NCI-H2171 (cell line): Measurements from ENCODE around the gene SLC16A5.
"Not testable (repeated sequence)": the region's sequence is repeated elsewhere in the genome, so short reads cannot be mapped to it uniquely, and the experiment has no call there.

Source experiments
- DNase-seq: peaks from one replicate; lab custom pipeline; 2025; lab: John Stamatoyannopoulos, UW

SLC16A5 gene, protein sequence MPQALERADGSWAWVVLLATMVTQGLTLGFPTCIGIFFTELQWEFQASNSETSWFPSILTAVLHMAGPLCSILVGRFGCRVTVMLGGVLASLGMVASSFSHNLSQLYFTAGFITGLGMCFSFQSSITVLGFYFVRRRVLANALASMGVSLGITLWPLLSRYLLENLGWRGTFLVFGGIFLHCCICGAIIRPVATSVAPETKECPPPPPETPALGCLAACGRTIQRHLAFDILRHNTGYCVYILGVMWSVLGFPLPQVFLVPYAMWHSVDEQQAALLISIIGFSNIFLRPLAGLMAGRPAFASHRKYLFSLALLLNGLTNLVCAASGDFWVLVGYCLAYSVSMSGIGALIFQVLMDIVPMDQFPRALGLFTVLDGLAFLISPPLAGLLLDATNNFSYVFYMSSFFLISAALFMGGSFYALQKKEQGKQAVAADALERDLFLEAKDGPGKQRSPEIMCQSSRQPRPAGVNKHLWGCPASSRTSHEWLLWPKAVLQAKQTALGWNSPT

DNA sequence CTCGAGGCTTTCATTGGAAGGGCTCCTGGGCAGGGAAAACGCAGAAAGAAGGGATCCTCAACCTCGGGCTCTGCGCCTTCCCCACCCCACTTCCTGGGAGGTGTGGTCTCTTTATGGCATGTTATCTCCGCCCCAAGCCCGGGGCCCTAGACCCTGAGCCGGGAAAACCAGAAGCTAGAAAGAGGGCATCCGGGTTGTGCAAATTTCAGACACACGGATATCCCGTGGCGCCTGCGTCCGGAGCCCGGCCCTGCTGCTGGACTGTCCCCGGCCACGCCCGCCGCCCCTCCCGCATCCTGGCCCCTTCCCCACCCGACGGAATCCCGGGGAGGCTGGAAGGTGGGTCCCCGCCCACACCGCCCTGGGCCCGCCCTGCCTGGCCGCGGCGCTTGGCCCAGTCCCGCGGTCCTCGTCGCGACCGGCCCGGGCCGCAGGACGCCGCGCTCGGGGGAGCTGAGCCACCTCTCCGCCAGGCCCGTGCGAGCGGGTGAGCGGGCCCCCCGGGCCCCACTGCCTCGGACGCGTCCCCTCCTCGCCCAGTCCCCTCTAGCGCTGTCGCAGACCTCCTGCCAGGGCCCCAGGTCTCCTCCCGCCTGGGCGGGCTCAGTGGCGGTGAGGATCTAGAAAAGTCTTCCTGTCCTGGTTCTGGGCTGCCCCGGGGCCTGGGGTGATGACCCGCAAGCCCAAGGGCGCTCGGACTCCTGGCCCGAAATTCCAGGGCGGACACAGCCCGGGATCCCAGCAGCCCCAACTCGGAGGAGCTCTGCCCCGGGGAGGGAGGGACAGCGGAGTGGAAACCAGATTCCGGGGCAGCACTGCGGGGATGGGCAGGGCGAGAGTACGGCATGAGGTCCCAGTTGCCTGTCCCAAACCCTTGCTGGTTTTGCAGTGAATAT is at the start of gene SLC16A5:
SLC16A5 (plus strand) TSS at position 397 of the 896 bp plus-strand sequence. CDS start 5,683 bp downstream, outside the sequence.
- DNase-seq = no peak

DNA sequence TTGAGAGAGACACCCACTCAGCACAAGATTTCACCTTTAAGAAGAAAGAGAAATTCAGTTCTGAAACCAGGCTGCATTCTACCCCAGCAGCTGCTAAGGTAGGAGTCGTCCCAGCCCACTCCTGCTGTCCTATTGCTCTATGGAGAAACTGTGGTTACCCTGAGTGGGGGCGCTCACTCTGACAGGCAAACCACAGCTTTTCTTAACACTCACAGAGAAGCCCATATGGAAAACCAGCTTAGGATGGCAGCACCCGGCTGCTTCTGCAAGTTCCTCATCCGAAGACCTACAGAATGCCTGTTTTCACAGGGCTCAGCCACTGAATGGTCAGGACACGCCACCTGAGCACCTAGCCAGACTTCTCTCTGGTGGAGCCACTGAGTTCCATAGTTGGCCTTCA is 48.5 kb upstream of the SLC16A5 start:
- DNase-seq = no peak

DNA sequence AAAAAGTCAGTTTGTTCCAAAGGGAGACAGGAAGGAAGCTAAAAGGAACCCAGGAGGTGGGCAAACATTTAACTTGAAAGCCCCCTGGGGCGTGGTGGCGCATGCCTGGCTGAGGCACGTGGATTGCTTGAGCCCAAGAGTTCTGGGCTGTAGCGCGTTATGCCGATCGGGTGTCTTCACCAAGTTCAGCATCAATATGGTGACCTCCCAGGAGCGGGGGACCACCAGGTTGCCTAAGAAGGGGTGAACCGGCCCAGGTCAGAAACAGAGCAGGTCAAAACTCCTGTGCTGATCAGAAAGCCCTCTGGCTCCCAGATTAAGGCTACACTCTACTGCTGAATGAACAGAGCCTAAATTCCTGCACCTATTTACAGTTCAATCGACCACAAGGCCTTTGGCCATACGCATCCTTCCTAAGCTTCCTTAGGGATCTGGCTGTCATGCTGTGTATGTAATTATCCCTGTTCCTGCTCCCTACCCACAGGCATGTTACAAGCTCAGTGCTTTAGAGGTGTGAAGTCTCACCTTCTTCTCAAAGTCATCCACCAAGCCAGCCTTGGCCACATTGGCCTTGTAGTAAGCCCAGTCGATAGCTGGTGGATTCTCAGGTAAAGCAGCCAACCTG is 46.0 kb upstream of the SLC16A5 start:
- DNase-seq = no peak

DNA sequence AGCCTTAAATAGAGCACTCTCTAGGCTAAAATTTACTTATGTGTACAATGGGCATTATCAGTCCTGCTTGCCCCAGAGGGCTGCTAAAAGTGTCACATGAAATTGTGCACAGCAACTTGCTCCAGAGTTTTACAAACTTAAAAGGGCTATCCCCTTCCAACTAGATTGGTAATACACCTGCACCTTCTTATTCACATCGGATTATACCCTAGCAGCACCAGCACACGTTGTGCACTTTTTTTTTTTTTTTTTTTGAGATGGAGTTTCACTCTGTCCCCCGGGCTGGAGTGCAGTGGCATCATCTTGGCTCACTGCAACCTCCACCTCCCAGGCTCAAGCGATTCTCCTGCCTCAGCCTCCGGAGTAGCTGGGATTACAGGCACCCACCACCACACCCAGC is 44.0 kb upstream of the SLC16A5 start:
- not testable (repeated sequence) for DNase-seq

DNA sequence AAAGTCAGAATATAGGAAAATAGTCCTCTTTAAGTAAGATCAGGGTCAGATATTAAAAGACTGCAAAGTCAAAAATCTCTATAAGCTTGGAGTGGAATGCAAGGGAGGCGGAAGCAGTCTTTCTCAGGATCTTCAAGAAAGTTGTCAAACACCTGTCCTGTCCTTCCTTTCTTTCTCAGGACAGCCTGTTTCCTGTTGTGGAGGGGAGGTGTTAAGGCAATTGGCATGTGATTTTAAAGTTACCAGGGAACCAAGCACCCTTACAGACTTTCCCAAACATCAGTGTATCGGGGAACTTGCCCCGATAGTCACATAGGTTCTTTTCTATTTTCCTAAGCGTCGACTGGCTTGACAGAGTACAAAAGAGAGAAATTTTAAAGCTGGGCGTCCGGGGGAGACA is 43.0 kb upstream of the SLC16A5 start:
- DNase-seq = no peak

DNA sequence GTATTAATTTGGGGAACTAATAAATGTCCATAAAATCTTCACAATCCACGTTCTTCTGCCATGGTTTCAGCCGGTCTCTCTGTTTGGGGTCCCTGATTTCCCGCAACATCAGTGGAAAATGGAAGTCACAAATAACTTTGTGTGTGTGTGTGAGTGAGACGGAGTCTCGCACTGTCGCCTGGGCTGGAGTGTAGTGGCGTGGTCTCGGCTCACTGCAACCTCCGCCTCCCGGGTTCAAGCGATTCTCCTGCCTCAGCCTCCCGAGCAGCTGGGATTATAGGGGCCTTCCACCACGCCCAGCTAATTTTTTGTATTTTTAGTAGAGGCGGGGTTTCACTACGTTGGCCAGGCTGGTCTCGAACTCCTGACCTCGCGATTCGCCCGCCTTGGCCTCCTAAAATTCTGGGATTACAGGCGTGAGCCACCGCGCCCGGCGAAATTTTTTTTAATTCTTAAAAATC is 41.8 kb upstream of the SLC16A5 start:
- DNase-seq = not testable (repeated sequence)

DNA sequence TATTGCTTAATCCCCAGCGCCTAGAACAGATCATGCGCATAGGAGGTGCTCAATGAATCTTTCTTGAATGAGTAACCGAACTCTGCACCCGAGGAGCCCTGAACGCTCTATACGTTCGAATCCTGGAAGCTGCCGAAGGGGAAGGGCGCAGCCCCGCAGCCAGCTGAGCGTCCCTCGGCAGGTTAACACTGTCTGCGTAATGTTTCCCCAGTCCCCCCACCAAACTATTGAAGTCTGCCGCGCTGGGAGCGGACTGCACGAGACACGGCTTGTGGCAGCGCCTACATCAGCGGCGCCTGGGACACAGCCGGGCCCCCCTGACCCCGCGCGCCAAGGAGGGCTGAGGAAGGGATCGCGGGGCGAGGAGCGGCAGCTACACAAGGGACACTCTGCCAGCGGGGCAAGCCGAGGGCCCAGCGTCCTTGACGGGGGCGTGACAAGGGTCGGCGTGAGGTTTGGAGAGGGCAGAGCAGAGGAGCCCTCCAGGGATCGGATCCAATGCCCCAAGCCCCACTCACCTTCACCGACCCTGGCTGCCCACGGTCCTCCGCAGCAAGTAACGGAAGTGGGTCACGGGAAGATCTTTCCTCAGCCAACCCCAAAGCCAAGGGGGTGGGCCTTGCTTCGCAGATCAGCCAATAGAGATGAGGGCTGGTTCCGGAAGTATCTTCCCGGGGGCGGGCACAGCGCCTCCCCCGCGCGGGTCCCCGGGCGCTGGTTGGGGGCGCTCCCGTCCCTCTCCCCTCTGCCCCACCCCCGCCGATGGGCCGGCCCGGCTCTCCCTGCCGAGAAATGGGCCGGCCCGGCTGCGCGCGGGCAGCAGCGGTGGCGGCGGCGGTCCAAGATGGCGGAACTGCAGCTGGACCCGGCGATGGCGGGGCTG is 41.1 kb upstream of the SLC16A5 start, which contains the start of the genes ATP5PD and KCTD2:
ATP5PD (minus strand) TSS at position 563 of the 883 bp plus-strand sequence. CDS start 4,319 bp downstream, outside the sequence.
KCTD2 (plus strand) TSS at position 819 of the 883 bp plus-strand sequence; CDS start at position 845, 26 bp downstream.
- peak; percentile 94 for DNase-seq

DNA sequence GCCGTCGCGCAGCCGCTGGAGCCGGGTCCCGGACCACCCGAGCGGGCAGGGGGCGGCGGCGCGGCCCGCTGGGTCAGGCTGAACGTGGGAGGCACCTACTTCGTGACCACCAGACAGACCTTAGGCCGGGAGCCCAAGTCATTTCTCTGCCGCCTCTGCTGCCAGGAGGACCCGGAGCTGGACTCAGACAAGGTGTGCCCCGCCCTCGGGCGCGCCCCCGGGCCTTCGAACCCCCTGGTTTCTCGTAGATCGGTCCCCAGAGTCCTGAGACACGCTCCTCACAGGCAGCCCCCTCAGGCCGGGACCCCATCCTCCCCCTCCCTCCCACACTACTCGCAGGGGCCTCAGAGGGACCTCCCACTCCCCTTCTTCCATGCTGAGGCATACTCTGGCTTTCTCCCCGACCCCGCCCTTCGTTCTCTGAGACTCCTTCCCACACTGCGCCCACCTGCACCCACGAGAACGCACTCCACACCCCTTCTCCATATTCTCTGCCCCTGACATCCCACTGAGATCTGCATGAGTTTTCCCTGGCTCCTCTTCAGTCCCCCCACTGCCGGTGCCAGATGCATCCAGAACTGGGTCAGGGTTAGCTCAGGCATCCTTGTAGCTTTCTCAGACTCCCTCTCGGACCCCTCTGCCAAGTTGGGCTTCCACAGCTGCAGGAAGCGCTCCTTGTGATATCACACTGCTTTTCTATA is 40.2 kb upstream of the SLC16A5 start:
- no peak for DNase-seq

DNA sequence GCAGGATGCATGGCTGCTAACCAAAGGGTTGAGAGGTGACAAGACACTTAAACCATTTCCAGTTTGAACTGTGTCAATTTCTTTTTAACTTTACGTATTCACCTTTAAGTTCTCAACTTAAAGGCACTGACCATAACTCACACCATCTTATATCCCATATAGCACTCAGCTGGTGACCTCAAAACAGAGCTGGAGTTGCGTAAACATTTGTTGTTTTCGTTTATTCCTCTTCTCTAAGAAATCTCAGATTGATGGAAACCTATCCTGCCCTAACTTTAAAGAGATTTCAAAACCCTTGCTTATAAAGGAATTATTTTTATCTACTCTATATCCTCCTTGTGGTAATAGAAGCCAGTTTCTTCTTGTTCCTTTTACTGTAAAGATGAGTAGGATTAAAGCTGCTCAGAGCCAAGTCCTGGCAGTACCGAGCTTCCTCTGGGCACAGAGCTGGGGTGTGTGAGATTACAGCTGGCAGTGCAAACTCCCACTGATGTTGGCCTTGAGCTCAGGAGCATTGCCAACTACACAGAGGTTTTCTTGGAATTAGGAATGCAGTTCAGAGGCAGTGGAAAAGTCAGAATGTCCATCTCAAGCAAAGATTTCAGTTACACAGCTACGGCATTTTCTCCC is 39.4 kb upstream of the SLC16A5 start:
- DNase-seq = no peak

DNA sequence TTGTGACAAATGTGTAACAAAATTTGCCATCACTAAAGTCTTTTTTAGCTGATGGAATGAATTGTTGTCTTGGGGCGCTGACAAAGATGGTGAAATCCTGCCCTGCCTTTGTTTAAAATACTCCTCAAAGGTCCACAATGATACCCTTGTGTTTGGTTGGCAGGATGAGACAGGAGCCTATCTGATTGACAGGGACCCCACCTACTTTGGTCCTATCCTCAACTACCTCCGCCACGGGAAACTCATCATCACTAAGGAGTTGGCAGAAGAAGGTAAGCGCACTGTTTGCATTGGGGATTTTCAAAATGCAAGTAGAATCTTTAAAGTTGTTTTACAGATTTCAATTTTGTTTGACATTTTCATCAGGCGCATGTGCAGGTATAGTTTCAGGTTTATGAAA is 38.7 kb upstream of the SLC16A5 start:
- no peak for DNase-seq

DNA sequence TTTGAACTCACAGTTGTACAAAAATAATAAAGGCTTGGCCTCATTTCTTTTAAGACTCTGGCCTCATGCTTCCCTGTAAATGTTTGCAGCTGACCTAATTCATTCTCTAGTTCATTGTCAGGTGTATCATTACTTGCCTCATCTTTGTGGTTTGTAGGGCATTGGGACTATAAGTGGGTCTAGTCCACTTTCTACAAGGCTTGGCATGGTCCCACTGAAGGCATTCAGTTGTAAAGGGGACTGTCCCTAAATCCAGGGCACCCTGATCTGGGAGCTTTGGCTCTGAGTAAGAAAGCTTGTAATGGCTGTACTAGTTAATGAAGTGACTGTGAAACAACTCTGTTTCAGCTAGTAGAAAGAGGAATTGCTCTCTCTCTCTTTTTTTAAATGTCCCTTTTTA is 38.0 kb upstream of the SLC16A5 start:
- DNase-seq = no peak

DNA sequence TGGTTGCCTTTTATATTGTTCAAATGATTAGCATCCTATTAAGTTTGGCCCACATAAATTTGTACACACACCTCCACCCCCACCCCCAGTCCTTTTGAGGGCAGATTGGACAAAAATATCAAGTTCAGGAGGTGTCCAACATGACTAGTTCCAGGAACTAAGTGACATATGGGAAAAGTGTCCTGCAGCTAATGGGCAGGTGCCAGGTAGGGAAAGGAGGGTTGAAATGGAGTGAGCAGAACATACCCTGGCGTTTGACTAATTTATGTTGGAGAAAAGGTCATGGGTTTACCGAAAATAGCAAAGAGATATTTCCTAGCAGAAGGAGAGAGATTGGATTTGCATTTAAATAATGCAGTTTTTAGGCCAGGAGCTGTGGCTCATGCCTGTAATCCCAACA is 35.8 kb upstream of the SLC16A5 start:
- DNase-seq = no peak

DNA sequence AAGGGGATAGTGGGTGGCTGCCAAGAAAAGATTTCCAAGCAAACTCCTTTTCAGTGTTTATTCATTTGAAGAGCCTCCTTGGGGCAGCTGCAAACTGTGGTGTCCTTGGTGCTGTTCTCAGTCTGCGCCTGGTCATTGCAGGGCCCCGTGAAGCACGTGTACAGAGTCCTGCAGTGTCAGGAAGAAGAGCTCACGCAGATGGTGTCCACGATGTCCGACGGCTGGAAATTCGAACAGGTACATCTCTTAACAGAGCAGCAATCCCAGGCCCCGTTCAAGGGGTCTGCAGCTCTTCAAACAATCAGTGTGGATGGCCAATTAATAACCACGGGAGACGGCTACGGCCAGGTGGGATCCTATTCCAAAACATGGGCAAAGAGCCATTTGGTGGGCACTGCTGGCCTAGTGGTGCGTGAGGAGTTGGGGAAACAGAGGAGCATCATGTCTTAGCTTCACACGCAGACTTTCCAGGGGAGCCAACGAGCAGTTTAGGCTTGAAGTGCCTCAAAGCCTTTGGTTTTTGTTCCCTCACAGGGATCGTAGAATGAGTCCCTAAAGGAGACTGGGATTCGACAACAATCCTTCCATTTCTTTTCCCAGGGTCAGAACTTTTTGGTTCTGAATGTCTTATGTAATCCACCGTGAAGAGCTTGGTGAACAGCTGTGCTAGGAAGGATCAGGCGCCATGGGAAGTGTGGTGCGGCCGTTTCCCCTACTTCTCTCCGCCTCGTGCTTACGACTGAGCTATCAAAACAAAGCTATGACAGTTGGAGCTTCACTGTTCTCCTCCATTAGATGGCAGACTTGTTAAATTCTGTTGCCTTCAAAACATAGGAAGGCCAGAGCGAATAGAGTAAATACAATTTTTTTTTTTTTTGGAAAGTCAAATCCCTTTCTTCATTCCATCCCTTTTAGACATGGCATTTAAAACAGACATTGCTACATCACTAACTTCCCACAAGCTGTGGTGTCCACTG is 28.1 kb upstream of the SLC16A5 start:
- DNase-seq = peak; percentile 26

DNA sequence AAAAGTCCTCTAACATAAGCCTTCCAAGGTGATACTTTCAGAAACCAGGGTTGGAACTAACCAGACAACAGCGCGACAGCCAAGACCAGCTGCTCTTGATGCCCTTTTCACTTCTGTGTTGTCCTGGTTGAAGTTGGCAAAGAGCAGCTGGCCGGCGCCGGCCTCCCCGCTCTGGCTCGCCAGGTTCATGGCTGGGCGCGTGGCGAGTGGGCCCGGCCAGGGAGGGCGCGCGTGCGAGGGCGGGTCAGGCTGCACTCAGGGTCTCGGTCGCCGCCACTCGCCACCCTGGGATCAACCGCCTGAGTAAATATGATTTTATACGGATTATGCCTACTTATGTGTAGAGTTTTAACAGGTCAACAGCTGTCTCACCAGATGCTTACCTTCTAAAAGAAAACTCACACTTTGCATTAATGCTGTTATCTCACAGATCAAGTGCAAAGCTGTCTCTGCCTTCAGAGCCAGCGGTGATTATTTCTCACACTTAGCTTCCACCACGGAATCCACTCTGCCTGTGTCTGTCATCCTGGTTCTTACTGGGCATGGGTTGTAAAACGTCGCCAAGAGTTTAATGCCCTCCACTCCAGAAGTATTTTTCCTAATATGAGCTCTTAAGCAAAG is 27.2 kb upstream of the SLC16A5 start:
- DNase-seq = no peak

DNA sequence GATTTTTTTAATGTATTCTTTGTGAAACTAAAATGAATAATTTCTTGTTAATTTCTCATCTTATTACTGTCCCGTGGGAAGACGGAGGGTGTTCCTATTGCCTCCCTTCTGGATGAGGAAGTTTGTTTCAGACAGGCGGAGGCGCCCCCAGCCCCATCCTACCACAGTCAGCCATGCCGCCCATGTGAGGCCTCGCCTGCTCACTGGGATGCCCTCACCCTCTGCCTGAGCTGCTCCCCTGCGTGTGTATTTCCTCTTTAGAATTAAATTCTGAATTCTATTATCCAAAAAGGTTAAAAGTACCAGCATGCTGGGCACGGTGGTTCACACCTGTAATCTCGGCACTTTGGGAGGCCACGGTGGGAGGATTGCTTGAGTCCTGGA is 26.7 kb upstream of the SLC16A5 start:
- no peak for DNase-seq

DNA sequence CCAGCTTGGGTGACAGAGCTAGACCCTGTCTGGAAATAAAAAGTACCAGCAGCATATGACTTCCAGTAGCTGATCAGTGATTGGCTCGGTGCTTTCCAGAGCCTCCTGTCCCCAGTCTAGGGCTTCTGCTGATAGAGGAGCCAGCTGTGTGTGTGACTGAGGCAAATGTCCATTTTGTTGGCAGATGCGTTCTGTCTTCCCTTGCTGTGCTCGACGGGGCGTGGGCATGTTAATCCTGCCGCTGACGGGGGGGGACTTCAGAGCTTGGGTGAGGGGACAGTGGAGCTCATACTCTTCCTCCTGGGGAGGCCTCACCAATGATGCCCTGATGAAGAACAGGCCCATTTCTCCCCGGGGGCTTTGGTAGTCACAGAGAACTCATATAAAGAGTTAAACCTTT is 26.1 kb upstream of the SLC16A5 start:
- DNase-seq = no peak

DNA sequence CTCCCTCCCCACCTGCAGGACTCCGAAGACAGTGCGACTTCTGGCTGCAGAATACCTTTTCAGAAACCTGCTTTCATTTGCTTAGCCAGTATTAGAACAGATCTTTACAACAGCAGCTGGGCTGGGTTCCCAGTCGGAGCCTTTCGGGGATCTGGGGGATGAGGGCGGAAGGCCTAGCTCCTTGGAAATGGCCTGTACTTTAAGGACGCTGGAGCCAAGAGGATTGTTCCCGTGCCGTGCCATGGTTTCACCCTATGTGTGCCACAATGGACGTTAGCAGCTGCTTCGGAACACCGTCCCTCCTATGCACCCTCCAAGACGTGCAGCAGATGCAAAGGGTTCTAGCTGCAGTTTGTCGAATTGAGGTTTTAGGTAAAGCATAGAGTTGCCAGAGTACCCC is 24.6 kb upstream of the SLC16A5 start:
- no peak for DNase-seq

DNA sequence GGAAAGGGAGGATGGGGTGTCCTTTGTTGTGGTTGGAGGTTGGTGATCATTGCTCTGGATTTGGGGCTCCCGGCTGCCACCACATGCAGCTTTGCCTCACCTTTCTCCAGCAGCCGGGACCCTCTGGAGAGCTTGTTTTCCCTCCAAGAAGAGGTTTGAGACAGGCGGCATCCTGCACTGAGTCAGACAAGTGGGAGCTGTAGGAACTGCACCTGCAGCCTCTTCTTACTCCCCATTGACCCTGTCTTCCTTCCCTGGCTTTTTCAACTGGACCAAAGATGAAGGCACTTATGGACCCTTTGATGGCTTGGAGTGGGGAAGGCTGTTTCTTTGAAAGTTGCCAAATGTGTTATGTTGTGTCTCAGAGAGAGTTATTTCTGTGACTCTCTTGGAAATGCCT is 24.1 kb upstream of the SLC16A5 start:
- no peak for DNase-seq
